Subcutaneous adipose tissue (tissue), 4 donors: Measurements from ENCODE around the gene PLA2R1. TPM values are rescaled to one million over a fixed set of nuclear protein-coding genes. Genes with fewer than 3 reads are reported as not detected.

ENCODE experiments used
- CTCF ChIP-seq: fragments of 450-650 bp; IDR thresholded peaks from one replicate; pipeline ENCODE4 v1.5.1; 2016; ENCODE audit warnings: low read depth, mild to moderate bottlenecking, control low read depth, antibody characterized with exemption, moderate library complexity
- total RNA-seq, 4 donors: library from RNA; depleted of rRNA; stranded (reverse); fragments of >200 nt; gene quantifications; one replicate each; pipeline ENCODE4 v1.1.0, GENCODE V29; 2016

Gene PLA2R1
- total RNA-seq, 4 donors from 2014 or later = 13.2 to 24.4 (median 19.1) TPM

GRCh38 chr2:159995038-159995437 lies 67.4 kb downstream of the PLA2R1 start:
- no peak for TF ChIP-seq CTCF

- no peak for TF ChIP-seq CTCF
Observed at GRCh38 chr2:159989249-159989648, 73.2 kb downstream of the PLA2R1 start.

- no peak for TF ChIP-seq CTCF
Observed at GRCh38 chr2:159988412-159988970, 73.9 kb downstream of the PLA2R1 start.

- no peak for TF ChIP-seq CTCF
Observed at GRCh38 chr2:159987181-159987580, 75.2 kb downstream of the PLA2R1 start.

GRCh38 chr2:159985656-159986055 lies 76.8 kb downstream of the PLA2R1 start:
- TF ChIP-seq CTCF = no peak

DNA sequence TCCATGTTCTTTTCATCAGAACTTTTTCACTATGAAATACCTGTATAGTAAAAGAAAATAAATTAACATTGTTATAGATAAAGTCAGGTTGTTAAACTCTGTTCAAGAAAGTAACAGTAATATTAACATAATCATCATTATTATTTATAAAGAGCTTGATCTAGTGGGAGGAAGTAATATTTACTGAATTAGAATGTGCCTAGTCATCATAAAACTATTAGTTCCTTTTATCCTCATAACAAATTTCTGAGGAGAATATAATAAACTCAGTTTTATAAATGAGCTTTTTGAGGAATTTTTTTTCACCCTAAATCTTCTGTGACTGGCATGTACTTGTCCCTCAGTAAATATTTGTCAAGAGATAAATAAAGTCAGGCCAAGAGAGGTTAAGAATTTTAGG lies 78.4 kb downstream of the PLA2R1 start:
- TF ChIP-seq CTCF = no peak

GRCh38 chr2:159982842-159983785 lies 79.3 kb downstream of the PLA2R1 start:
- TF ChIP-seq CTCF = no peak
